Chondrocyte (in vitro differentiated cells): ENCODE data around the gene TMOD4. TPM values are rescaled to one million over a fixed set of nuclear protein-coding genes. Genes with fewer than 3 reads are reported as not detected.

Experiments
- DNase-seq: peaks from one replicate; pipeline ENCODE4 v3.0.0; 2021; ENCODE audit warnings: mixed read lengths, low spot score
- H3K27ac Mint-ChIP-seq: one replicate; pipeline ENCODE4 v1.8.0; 2021; ENCODE audit warnings: mild to moderate bottlenecking, moderate library complexity, mixed read lengths; ENCODE audit not compliant: unreplicated experiment
- H3K27me3 Mint-ChIP-seq: 2 replicates; pipeline ENCODE4 v1.8.0; 2021; ENCODE audit warnings: low read depth, mixed read lengths
- H3K36me3 Mint-ChIP-seq: 2 replicates; pipeline ENCODE4 v1.8.0; 2021; ENCODE audit warnings: low read depth, mixed read lengths
- H3K4me1 Mint-ChIP-seq: 2 replicates; pipeline ENCODE4 v1.8.0; 2021; ENCODE audit warnings: low read depth, mild to moderate bottlenecking, mixed read lengths
- H3K4me3 Mint-ChIP-seq: one replicate; pipeline ENCODE4 v1.8.0; 2021; ENCODE audit warnings: mild to moderate bottlenecking, moderate library complexity, mixed read lengths; ENCODE audit not compliant: unreplicated experiment
- H3K9me3 Mint-ChIP-seq: 2 replicates; pipeline ENCODE4 v1.8.0; 2021; ENCODE audit warnings: low read depth, mixed read lengths
- total RNA-seq: library from RNA; stranded (reverse); gene quantifications from 3 replicates; pipeline ENCODE4 v1.2.1, GENCODE V29; 2021
- TF ChIP-seq, protein P1 (sequence below): fragments of 200-600 bp; sonication (generic); IDR thresholded peaks from 2 replicates; pipeline ENCODE4 v1.5.0; 2021; ENCODE audit warnings: antibody characterized with exemption, mild to moderate bottlenecking, moderate library complexity

The TMOD4 gene
- total RNA-seq, 1 donor from 2014 or later, result 0.60 TPM

DNA sequence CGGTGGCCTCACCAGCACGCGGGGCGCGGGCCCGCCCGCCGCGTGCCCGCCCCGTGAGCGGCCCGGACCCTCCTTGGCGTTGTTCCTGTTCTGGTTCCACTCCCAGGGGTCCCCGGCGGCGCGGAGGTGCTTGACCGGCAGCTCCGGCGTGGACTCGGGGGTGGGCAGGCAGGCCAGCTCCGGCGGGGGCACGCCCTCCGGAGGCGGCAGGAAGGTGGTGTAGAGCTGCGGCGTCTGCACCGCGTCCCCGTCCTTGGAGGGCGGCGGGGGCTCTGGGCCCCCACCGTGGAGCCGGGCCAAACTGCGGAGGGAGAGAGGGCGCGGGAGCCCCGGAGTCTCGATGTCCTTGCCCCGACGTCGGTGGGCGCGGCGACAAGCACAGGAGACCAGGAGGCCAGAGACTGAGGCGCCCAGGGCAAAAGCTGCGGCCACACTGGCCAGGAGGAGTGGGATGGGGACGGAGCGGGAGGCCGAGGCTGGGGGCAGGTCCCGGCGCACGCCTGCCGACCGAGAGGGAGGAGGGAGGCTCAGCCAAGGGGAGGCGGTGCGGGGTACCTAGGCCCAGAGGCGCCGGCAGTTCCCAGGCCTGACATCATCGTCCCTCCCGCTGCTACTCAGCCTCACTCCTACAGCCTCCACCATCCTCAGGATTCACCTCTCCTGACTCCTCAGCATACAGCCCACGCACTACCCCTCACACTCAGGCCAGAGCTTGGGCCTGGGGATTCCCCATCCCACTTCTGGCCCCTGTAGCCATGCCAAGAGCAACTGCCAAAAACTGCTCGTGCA lies 42.6 kb downstream of the TMOD4 start:
- H3K36me3 Mint-ChIP-seq, result peaks cover 8% of the 10 kb centered on the region
- H3K4me1 Mint-ChIP-seq, result peaks cover 10% of the 10 kb centered on the region
- no peaks in the 10 kb centered on the region for H3K9me3 Mint-ChIP-seq
- no peak overlapping the region for H3K27ac Mint-ChIP-seq
- peak; percentile 92 for DNase-seq
- H3K4me3 Mint-ChIP-seq, result no peak overlapping the region
- peaks cover 13% of the 10 kb centered on the region for H3K27me3 Mint-ChIP-seq
- TF ChIP-seq, protein P1, sequence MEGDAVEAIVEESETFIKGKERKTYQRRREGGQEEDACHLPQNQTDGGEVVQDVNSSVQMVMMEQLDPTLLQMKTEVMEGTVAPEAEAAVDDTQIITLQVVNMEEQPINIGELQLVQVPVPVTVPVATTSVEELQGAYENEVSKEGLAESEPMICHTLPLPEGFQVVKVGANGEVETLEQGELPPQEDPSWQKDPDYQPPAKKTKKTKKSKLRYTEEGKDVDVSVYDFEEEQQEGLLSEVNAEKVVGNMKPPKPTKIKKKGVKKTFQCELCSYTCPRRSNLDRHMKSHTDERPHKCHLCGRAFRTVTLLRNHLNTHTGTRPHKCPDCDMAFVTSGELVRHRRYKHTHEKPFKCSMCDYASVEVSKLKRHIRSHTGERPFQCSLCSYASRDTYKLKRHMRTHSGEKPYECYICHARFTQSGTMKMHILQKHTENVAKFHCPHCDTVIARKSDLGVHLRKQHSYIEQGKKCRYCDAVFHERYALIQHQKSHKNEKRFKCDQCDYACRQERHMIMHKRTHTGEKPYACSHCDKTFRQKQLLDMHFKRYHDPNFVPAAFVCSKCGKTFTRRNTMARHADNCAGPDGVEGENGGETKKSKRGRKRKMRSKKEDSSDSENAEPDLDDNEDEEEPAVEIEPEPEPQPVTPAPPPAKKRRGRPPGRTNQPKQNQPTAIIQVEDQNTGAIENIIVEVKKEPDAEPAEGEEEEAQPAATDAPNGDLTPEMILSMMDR, result no peak

DNA sequence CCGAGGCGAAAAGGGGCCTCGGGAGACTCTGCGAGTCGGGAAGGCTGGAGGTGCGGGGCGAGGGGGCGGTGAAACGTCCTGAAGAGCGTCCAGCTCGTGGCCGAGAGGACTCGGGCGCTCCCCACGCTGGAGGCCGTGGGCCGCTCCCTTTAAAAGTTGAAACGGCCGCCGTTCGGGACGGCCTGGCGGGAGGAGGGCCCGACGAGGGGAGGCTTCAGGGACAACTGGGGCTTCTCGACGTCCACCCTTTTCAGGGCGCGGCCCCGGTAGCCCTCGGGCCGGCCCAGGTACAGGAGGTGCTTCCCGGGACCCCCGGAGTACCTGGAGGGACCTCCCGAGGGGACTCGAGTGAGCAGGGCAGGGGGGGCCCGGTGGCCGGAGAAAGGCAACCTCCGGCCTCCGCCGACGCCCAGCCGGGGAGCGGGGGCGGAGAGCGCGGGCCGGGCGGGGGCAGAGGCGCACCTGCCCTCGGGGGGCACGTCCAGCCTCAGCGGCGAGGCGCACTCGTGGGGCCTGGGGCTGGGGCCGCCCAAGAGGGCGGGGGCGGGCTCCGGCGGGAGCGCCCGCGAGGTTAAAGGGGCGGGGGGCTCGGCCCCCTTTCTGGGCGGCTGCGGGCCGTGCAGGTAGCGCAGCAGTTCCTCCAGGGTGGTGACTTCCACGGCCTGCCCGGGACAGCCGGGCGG lies 43.3 kb downstream of the TMOD4 start:
- Mint-ChIP-seq H3K36me3 (peaks cover 8% of the 10 kb centered on the region), H3K9me3 (no peaks in the 10 kb centered on the region), H3K27ac (no peak overlapping the region), H3K4me1 (peaks cover 10% of the 10 kb centered on the region), H3K27me3 (peaks cover 13% of the 10 kb centered on the region), H3K4me3 (peak overlapping the region; percentile 68)
- peak; percentile 75 for DNase-seq
- TF ChIP-seq, protein P1, result no peak

DNA sequence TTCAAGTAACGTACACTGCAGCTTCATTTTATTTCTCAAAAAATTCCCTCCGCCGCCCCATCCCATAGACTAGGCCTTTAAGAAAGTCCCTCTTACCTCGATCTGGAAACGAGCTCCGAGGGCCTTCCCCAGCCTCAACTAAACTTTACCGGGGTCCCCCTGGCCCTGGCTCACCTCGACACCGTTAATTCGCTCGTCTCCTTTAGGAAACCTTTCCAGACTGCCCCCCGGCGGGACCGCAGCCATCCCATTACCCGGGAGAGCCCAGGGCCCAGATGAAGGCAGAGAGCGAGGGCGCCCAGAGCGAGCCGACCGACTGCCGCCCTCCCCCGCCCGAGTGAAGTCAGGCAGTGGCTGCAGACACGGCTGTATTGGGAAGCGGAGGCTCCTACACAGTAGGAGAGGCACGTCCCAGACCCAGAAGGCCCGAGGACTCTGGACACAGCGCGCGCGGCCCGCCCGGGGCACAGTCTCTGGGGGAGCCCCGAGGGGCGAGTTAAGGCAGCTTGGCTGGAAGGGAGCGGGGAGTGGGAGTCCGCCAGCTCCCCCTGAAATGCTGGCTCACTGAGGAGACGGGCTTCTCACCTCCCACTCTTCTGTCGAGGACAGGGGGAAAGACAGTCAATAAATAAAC lies 44.0 kb downstream of the TMOD4 start:
- H3K27ac Mint-ChIP-seq, result peak overlapping the region; percentile 17
- TF ChIP-seq, protein P1, result no peak
- peaks cover 7% of the 10 kb centered on the region for H3K36me3 Mint-ChIP-seq
- peaks cover 10% of the 10 kb centered on the region for H3K4me1 Mint-ChIP-seq
- H3K9me3 Mint-ChIP-seq, result no peaks in the 10 kb centered on the region
- H3K27me3 Mint-ChIP-seq, result peaks cover 13% of the 10 kb centered on the region
- peak; percentile 80 for DNase-seq
- peak overlapping the region; percentile 68 for H3K4me3 Mint-ChIP-seq

DNA sequence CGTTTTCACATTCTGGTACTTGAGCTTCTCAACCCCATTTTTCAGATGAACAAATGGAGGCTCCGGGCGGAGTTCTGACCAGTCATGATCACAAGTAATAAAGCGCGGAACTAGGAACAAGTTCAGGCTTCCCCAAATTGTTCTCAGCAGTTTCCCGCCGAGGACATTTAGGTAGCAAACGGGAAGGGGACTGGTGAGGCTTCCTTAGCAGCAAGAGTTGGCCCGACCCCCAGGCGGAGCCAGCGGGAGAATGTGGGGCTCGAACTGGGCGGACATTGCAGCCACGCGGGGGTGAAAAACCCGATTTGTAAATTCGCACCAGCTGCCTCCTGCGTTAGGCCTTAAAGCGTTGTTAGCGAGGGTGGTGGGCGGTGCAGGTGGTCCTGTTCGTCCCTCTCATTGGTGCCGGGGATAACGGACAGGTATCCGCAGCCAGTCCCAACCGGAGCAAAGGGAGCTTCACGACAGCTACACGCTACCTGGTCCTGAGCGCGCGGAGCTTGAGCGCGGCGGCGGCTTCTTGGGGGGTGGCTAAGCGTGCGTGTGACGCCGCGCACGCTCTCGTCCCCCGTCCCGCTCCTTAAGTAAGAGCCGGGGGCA lies 44.7 kb downstream of the TMOD4 start:
- peak; percentile 82 for DNase-seq
- TF ChIP-seq, protein P1, result no peak
- Mint-ChIP-seq H3K36me3 (peaks cover 2% of the 10 kb centered on the region), H3K9me3 (no peaks in the 10 kb centered on the region), H3K4me1 (peaks cover 10% of the 10 kb centered on the region), H3K27ac (no peak overlapping the region), H3K4me3 (peak overlapping the region; percentile 68), H3K27me3 (peaks cover 13% of the 10 kb centered on the region)

DNA sequence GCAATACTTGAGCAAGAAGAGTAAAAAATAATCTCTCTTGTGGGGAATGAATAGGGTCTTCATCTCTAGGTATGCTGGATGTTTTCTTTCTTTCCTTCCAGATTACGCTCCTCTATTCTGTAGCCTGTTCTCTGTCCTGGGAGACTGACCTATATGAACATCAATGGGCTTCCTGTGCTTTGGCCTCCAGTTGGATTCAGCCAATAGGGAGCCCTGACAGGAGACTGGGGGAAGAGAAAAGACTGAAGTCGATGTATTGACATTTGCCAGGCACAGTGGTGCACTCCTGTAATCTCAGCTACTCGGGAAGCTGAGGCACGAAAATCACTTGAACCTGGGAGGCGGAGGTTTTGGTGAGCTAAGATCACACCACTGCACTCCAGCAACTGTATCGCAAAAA lies 47.0 kb downstream of the TMOD4 start:
- no peaks in the 10 kb centered on the region for H3K9me3 Mint-ChIP-seq
- no peak for DNase-seq
- H3K27me3 Mint-ChIP-seq, result peaks cover 13% of the 10 kb centered on the region
- no peak overlapping the region for H3K4me3 Mint-ChIP-seq
- no peak overlapping the region for H3K27ac Mint-ChIP-seq
- H3K36me3 Mint-ChIP-seq, result peaks cover 2% of the 10 kb centered on the region
- TF ChIP-seq, protein P1, result no peak
- H3K4me1 Mint-ChIP-seq, result peaks cover 14% of the 10 kb centered on the region
